NCI-H510A treated with DMSO at 0.1 percent for 48 hours (cell line): ENCODE measurements around the gene DNAJC27.

ENCODE experiments used
- DNase-seq: peaks from one replicate; lab custom pipeline; 2025; lab: John Stamatoyannopoulos, UW

Gene DNAJC27

GRCh38 chr2:24925815-24926214, 45.9 kb downstream of the DNAJC27 start:
- DNase-seq, result no peak

GRCh38 chr2:24924732-24925131, 47.0 kb downstream of the DNAJC27 start:
- no peak for DNase-seq

GRCh38 chr2:24924266-24924665, 47.5 kb downstream of the DNAJC27 start:
- no peak for DNase-seq

GRCh38 chr2:24923106-24923505, 48.6 kb downstream of the DNAJC27 start:
- DNase-seq, result no peak

- no peak for DNase-seq
Observed at GRCh38 chr2:24922556-24922955, 49.2 kb downstream of the DNAJC27 start.

- DNase-seq, result peak; percentile 48
Observed at GRCh38 chr2:24920809-24921441, 50.8 kb downstream of the DNAJC27 start.

- no peak for DNase-seq
Observed at GRCh38 chr2:24920098-24920808, 51.5 kb downstream of the DNAJC27 start, which contains the start of gene ADCY3. Gene ADCY3 (minus strand): TSS chr2:24920237. CDS start chr2:24918987, 1,250 bp downstream.

GRCh38 chr2:24919506-24920097, 52.2 kb downstream of the DNAJC27 start:
- DNase-seq, result peak; percentile 31

- peak; percentile 33 for DNase-seq
Observed at GRCh38 chr2:24919037-24919505, 52.7 kb downstream of the DNAJC27 start.

GRCh38 chr2:24918326-24919036, 53.3 kb downstream of the DNAJC27 start:
- no peak for DNase-seq

GRCh38 chr2:24917731-24918325, 53.9 kb downstream of the DNAJC27 start:
- DNase-seq, result no peak

- no peak for DNase-seq
Observed at GRCh38 chr2:24917086-24917485, 54.7 kb downstream of the DNAJC27 start.

GRCh38 chr2:24915796-24916195, 56.0 kb downstream of the DNAJC27 start:
- DNase-seq, result no peak

- no peak for DNase-seq
Observed at GRCh38 chr2:24915175-24915574, 56.6 kb downstream of the DNAJC27 start.

- DNase-seq, result no peak
Observed at GRCh38 chr2:24914713-24915112, 57.0 kb downstream of the DNAJC27 start.

GRCh38 chr2:24913911-24914310, 57.8 kb downstream of the DNAJC27 start:
- DNase-seq, result no peak

GRCh38 chr2:24912986-24913385, 58.8 kb downstream of the DNAJC27 start:
- DNase-seq, result no peak

GRCh38 chr2:24912523-24912922, 59.2 kb downstream of the DNAJC27 start:
- DNase-seq, result no peak

GRCh38 chr2:24910245-24910644, 61.5 kb downstream of the DNAJC27 start:
- DNase-seq, result no peak

- no peak for DNase-seq
Observed at GRCh38 chr2:24909555-24910177, 62.1 kb downstream of the DNAJC27 start.

- DNase-seq, result no peak
Observed at GRCh38 chr2:24908461-24908901, 63.3 kb downstream of the DNAJC27 start.
